Ectodermal cell (in vitro differentiated cells): ENCODE results near the gene HMOX1.
A peak's percentile ranks its signal among the peaks of the same experiment; 100 is the strongest.

ENCODE experiments used
- H3K27ac ChIP-seq: 2 replicates; pipeline ENCODE4 v1.7.0; 2013; ENCODE audit warnings: mild to moderate bottlenecking, low read depth, low read length; ENCODE audit not compliant: insufficient read depth, poor library complexity, severe bottlenecking
- H3K27me3 ChIP-seq: 2 replicates; pipeline ENCODE4 v1.7.0; 2013; ENCODE audit warnings: mild to moderate bottlenecking, low read length; ENCODE audit not compliant: insufficient read depth, control insufficient read depth, poor library complexity, severe bottlenecking
- H3K36me3 ChIP-seq: one replicate; pipeline ENCODE4 v1.7.0; 2013; ENCODE audit warnings: low read length; ENCODE audit not compliant: control insufficient read depth, insufficient read depth
- H3K4me1 ChIP-seq: one replicate; pipeline ENCODE4 v1.7.0; 2013; ENCODE audit warnings: low read length; ENCODE audit not compliant: control insufficient read depth, insufficient read depth
- H3K4me3 ChIP-seq: 2 replicates; pipeline ENCODE4 v1.7.0; 2013; ENCODE audit warnings: low read depth, low read length, control low read depth; ENCODE audit not compliant: insufficient read depth
- H3K9me3 ChIP-seq: 2 replicates; pipeline ENCODE4 v1.7.0; 2013; ENCODE audit warnings: mild to moderate bottlenecking, low read length, moderate library complexity; ENCODE audit not compliant: control insufficient read depth
- WGBS, 2 experiments: methylation state at CpG; one replicate each; pipeline ENCODE4 v1.1.7; 2013; ENCODE audit warnings: missing lambda C conversion rate in 2 of 2; 5-methylcytosine and 5-hydroxymethylcytosine counted together

The HMOX1 gene

DNA sequence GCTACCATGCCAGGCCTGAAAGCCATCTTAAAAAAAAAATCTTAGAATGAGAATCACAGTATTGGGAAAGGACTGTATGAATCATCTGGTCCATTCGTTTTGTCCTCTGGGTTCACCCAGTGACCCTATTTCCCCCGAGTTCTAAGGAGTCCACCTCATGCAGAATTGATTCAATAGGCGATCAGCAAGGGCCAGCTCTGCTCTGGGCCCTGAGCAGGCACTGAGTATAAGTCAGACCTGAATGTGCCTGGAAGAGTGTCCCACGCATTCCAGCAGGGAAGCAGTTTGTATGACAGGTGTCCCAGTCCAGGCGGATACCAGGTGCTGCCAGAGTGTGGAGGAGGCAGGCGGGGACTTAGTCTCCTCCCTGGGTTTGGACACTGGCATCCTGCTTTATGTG lies 883 bp upstream of the HMOX1 start:
- WGBS, 2 experiments = 94% methylated on average over 6 of the region's 6 CpGs
- Histone ChIP-seq H3K36me3 (no peaks in the 10 kb centered on the region), H3K27me3 (peaks cover 7% of the 10 kb centered on the region), H3K9me3 (no peaks in the 10 kb centered on the region), H3K4me3 (no peak overlapping the region), H3K27ac (no peak overlapping the region), H3K4me1 (peaks cover 12% of the 10 kb centered on the region)

- peaks cover 12% of the 10 kb centered on the region for H3K4me1 ChIP-seq
- H3K36me3 ChIP-seq = no peaks in the 10 kb centered on the region
- no peaks in the 10 kb centered on the region for H3K9me3 ChIP-seq
- H3K4me3 ChIP-seq = peak overlapping the region; percentile 47
- WGBS, 2 experiments = 88% methylated on average over 5 of the region's 5 CpGs
- peaks cover 7% of the 10 kb centered on the region for H3K27me3 ChIP-seq
- no peak overlapping the region for H3K27ac ChIP-seq
These were observed 621 bp downstream of the HMOX1 start for GRCh38 chr22:35381424-35382009.

DNA sequence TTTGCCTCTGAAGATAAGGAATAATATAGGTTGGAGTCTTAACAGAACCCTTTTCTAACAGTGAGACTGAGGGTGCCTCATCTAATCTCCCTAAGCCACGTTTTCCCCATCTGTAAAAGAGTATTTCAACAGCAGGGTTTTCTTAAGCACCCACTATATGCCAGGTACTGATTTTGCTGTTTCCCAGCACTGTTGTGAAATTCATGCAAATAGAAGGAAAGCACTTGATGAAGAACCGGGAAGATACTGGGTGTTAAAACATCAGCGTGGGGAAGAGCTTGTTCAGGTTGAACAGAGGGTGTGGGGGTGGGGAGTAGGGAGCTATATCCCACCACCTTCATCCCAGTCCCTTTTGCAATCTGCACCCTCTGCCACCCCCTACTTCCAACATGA lies 2.8 kb downstream of the HMOX1 start:
- Histone ChIP-seq H3K9me3 (no peaks in the 10 kb centered on the region), H3K27me3 (peaks cover 7% of the 10 kb centered on the region), H3K4me1 (peaks cover 3% of the 10 kb centered on the region), H3K4me3 (no peak overlapping the region), H3K27ac (no peak overlapping the region), H3K36me3 (no peaks in the 10 kb centered on the region)
- WGBS, 2 experiments = 89 to 94% methylated on average over 3 of the region's 3 CpGs

DNA sequence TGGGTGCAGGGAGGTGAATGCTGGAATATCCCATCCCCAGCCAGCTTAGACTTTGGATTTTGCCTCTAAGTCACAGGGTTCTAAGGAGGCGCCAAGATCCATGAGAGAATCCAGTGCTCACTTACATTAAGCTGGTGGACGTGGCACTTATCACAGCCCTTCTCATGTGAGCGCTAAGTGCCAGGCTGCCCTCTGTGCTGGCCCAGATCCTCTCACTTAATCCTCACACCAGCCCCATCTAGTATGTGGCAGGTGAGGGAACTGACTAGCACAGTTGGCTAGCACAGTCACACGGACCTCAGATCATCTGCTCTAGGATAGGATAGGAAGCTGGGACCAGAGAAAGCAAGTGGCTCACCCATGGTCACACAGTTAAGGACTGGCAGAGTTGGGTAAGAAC lies 3.6 kb downstream of the HMOX1 start:
- Histone ChIP-seq H3K27me3 (peaks cover 7% of the 10 kb centered on the region), H3K36me3 (no peaks in the 10 kb centered on the region), H3K27ac (no peak overlapping the region), H3K4me3 (no peak overlapping the region), H3K9me3 (no peaks in the 10 kb centered on the region), H3K4me1 (peaks cover 3% of the 10 kb centered on the region)
- WGBS, 2 experiments = 88 to 92% methylated on average over 4 of the region's 4 CpGs

GRCh38 chr22:35384975-35385588 lies 4.2 kb downstream of the HMOX1 start:
- no peak overlapping the region for H3K27ac ChIP-seq
- H3K36me3 ChIP-seq = no peaks in the 10 kb centered on the region
- H3K4me3 ChIP-seq = no peak overlapping the region
- H3K9me3 ChIP-seq = no peaks in the 10 kb centered on the region
- WGBS, 2 experiments = 95 to 96% methylated on average over 6 of the region's 6 CpGs
- H3K27me3 ChIP-seq = peaks cover 7% of the 10 kb centered on the region
- H3K4me1 ChIP-seq = peaks cover 3% of the 10 kb centered on the region

GRCh38 chr22:35386670-35387288 lies 5.9 kb downstream of the HMOX1 start:
- 95% methylated on average over 19 of the region's 19 CpGs for WGBS, 2 experiments
- H3K27me3 ChIP-seq = no peaks in the 10 kb centered on the region
- H3K27ac ChIP-seq = no peak overlapping the region
- H3K36me3 ChIP-seq = no peaks in the 10 kb centered on the region
- no peak overlapping the region for H3K4me3 ChIP-seq
- H3K9me3 ChIP-seq = no peaks in the 10 kb centered on the region
- H3K4me1 ChIP-seq = no peaks in the 10 kb centered on the region

- H3K9me3 ChIP-seq = no peaks in the 10 kb centered on the region
- H3K27ac ChIP-seq = no peak overlapping the region
- no peaks in the 10 kb centered on the region for H3K36me3 ChIP-seq
- no peaks in the 10 kb centered on the region for H3K4me1 ChIP-seq
- no peak overlapping the region for H3K4me3 ChIP-seq
- 84 to 88% methylated on average over 5 of the region's 5 CpGs for WGBS, 2 experiments
- H3K27me3 ChIP-seq = no peaks in the 10 kb centered on the region
These were observed 10.0 kb downstream of the HMOX1 start for GRCh38 chr22:35390933-35391332.

DNA sequence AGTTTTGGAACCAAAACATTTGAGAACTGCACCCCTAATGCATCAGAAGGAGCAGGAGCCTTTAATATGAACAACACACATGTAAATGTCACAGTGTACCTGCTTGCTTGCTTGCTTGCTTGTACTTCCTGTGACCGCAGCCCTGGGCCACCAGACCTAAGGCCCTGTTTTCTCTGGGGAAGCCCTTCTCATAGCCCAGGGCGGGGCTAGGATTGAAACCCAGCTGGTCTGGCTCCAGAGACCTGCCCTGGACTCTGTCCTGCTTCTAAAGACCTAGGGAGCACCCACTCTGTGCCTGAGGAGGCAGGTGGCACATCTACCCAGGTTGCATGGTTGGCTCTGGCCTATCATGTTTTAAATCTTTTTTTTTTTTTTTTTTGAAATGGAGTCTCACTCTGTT lies 11.5 kb downstream of the HMOX1 start:
- WGBS, 2 experiments = 96 to 97% methylated on average over 2 of the region's 2 CpGs
- H3K36me3 ChIP-seq = no peaks in the 10 kb centered on the region
- no peaks in the 10 kb centered on the region for H3K9me3 ChIP-seq
- no peaks in the 10 kb centered on the region for H3K4me1 ChIP-seq
- H3K27ac ChIP-seq = no peak overlapping the region
- no peaks in the 10 kb centered on the region for H3K27me3 ChIP-seq
- no peak overlapping the region for H3K4me3 ChIP-seq

- Histone ChIP-seq H3K27me3 (no peaks in the 10 kb centered on the region), H3K4me1 (no peaks in the 10 kb centered on the region), H3K27ac (no peak overlapping the region), H3K9me3 (no peaks in the 10 kb centered on the region), H3K4me3 (no peak overlapping the region), H3K36me3 (no peaks in the 10 kb centered on the region)
- 87 to 90% methylated on average over 16 of the region's 16 CpGs for WGBS, 2 experiments
These were observed 12.5 kb downstream of the HMOX1 start for GRCh38 chr22:35393116-35394010.

DNA sequence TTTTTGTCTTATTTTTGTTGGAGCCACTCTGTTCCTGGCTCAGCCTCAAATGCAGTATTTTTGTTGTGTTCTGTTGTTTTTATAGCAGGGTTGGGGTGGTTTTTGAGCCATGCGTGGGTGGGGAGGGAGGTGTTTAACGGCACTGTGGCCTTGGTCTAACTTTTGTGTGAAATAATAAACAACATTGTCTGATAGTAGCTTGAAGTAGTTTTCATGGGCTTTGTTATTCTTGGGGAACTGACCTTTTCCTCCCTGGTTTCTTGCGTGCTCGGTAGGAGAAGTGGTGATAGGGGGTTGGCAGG lies 13.1 kb downstream of the HMOX1 start:
- no peaks in the 10 kb centered on the region for H3K4me1 ChIP-seq
- 89 to 95% methylated on average over 4 of the region's 4 CpGs for WGBS, 2 experiments
- H3K27me3 ChIP-seq = no peaks in the 10 kb centered on the region
- no peak overlapping the region for H3K4me3 ChIP-seq
- H3K27ac ChIP-seq = no peak overlapping the region
- no peaks in the 10 kb centered on the region for H3K36me3 ChIP-seq
- no peaks in the 10 kb centered on the region for H3K9me3 ChIP-seq
